Stomach (tissue), 4 donors: ENCODE measurements around the gene FCN3.

Experiments used
- EP300 ChIP-seq: sonication (generic); formaldehyde crosslinking; IDR thresholded peaks from one replicate; pipeline ENCODE4 v1.6.1; 2017; ENCODE audit warnings: antibody characterized with exemption
- POLR2A ChIP-seq, 4 donors: fragments of 450-650 bp; IDR thresholded peaks; one replicate each; pipeline ENCODE4 v1.6.1; 2016; ENCODE audit warnings: antibody characterized with exemption in 4 of 4, control low read depth in 2 of 4, mild to moderate bottlenecking in 1 of 4, moderate library complexity in 1 of 4
- POLR2AphosphoS5 ChIP-seq, 3 donors: sonication (generic); formaldehyde crosslinking; IDR thresholded peaks; one replicate each; pipeline ENCODE4 v1.6.1; 2016; ENCODE audit warnings: antibody characterized with exemption in 3 of 3
- TF ChIP-seq, protein P1 (sequence below), 7 experiments: fragments of 450-650 bp in 4 of 7; fragments of 200-600 bp in 3 of 7; sonication (generic) in 3 of 7; IDR thresholded peaks; one replicate each; pipeline ENCODE4 v1.5.1; 2016 to 2019; ENCODE audit warnings: antibody characterized with exemption in 7 of 7, control low read depth in 2 of 7, mild to moderate bottlenecking in 1 of 7

DNA sequence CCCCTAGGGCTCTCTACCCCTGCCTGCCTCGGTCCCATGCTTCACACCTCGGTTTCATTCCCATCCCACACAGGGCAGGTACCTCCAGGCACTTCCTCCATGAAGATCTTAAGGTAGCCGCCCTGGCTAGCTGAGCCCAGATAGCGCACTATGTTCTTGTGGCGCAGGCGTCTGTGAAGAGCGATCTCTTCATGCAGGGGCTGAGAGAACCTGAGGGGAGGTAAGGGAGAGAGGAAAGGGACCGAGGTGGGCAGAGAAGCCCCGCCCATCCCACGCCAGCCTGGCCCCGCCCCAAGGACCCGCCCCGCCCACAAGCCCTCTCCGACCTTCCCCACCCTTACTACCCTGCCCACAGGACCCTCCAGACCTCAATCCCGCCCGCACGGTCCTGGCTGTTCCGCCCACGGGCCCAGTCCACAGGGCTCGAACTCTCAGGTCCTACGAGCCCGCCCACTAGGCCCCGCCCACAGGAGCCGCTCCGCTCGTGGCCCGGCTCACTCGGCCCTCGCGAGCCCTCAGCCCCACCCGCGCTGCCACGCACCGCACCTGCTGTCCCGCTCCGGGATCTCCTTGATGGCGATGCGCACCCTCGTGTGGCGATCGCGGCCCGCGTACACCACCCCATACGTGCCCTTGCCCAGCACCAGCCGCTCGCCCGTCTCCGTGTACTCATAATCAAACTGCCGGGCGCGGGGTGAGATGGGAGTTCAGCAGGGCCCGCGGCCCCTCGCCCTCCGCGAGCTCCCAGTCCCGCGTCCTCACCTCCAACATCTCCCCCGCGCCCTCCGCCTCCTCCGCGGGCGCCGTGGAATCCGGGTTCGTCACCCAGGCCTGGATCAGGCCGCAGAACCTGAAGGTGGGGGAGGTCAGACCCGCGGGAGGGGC, 14.2 kb downstream of the FCN3 start:
- TF ChIP-seq, protein P1, sequence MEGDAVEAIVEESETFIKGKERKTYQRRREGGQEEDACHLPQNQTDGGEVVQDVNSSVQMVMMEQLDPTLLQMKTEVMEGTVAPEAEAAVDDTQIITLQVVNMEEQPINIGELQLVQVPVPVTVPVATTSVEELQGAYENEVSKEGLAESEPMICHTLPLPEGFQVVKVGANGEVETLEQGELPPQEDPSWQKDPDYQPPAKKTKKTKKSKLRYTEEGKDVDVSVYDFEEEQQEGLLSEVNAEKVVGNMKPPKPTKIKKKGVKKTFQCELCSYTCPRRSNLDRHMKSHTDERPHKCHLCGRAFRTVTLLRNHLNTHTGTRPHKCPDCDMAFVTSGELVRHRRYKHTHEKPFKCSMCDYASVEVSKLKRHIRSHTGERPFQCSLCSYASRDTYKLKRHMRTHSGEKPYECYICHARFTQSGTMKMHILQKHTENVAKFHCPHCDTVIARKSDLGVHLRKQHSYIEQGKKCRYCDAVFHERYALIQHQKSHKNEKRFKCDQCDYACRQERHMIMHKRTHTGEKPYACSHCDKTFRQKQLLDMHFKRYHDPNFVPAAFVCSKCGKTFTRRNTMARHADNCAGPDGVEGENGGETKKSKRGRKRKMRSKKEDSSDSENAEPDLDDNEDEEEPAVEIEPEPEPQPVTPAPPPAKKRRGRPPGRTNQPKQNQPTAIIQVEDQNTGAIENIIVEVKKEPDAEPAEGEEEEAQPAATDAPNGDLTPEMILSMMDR (IDR thresholded peaks at IDR 0.05), result no peak
- TF ChIP-seq POLR2A (IDR thresholded peaks at IDR 0.05) (no peak), POLR2AphosphoS5 (IDR thresholded peaks at IDR 0.05) (no peak), EP300 (no peak)
